H9 (cell line): Measurements from ENCODE around the gene TXNDC11. TPM values are rescaled to one million over a fixed set of nuclear protein-coding genes. Genes with fewer than 3 reads are reported as not detected.

Experiments
- DNase-seq: peaks from one replicate; pipeline ENCODE4 v3.0.0-alpha.2; 2017
- H2AFZ ChIP-seq: one replicate; pipeline ENCODE4 v1.6.1; 2013; ENCODE audit warnings: mild to moderate bottlenecking, low read length, control low read depth, moderate library complexity
- H2AK5ac ChIP-seq: 2 replicates; pipeline ENCODE4 v1.6.1; 2013; ENCODE audit warnings: low read length, control low read depth, mixed read lengths; ENCODE audit not compliant: insufficient read length
- H2BK120ac ChIP-seq: one replicate; pipeline ENCODE4 v1.6.1; 2013; ENCODE audit warnings: low read depth, mild to moderate bottlenecking, low read length, control low read depth, inconsistent platforms; ENCODE audit not compliant: poor library complexity, severe bottlenecking
- H2BK12ac ChIP-seq: 2 replicates; pipeline ENCODE4 v1.6.1; 2013; ENCODE audit warnings: low read length, control low read depth, mixed read lengths, low read depth; ENCODE audit not compliant: insufficient read length
- H2BK15ac ChIP-seq: 2 replicates; pipeline ENCODE4 v1.6.1; 2013; ENCODE audit warnings: low read depth, low read length, control low read depth
- H2BK20ac ChIP-seq: one replicate; pipeline ENCODE4 v1.6.1; 2013; ENCODE audit warnings: low read depth, mild to moderate bottlenecking, low read length, control low read depth, inconsistent platforms; ENCODE audit not compliant: poor library complexity, severe bottlenecking
- H2BK5ac ChIP-seq: 2 replicates; pipeline ENCODE4 v1.6.1; 2013; ENCODE audit warnings: low read length, control low read depth, mixed read lengths; ENCODE audit not compliant: insufficient read length
- H3K14ac ChIP-seq: 2 replicates; pipeline ENCODE4 v1.6.1; 2013; ENCODE audit warnings: low read length, control low read depth; ENCODE audit not compliant: insufficient read depth
- H3K18ac ChIP-seq: 2 replicates; pipeline ENCODE4 v1.6.1; 2013; ENCODE audit warnings: low read depth, mild to moderate bottlenecking, mixed read lengths, low read length, control low read depth; ENCODE audit not compliant: insufficient read length
- H3K23ac ChIP-seq: 2 replicates; pipeline ENCODE4 v1.6.1; 2013; ENCODE audit warnings: low read length, control low read depth, mixed read lengths, low read depth; ENCODE audit not compliant: insufficient read length
- H3K23me2 ChIP-seq: 2 replicates; pipeline ENCODE4 v1.6.1; 2013; ENCODE audit warnings: low read depth, mild to moderate bottlenecking, mixed read lengths, low read length, control low read depth; ENCODE audit not compliant: insufficient read length, poor library complexity, severe bottlenecking
- H3K27ac ChIP-seq: 2 replicates; pipeline ENCODE4 v1.5.1; 2013; ENCODE audit warnings: low read length, control low read depth, mixed read lengths, low read depth; ENCODE audit not compliant: insufficient read length
- H3K27me3 ChIP-seq: 2 replicates; pipeline ENCODE4 v1.6.1; 2013; ENCODE audit warnings: low read length, control low read depth, inconsistent platforms; ENCODE audit not compliant: insufficient read depth
- H3K4ac ChIP-seq: 2 replicates; pipeline ENCODE4 v1.6.1; 2013; ENCODE audit warnings: low read depth, mild to moderate bottlenecking, control low read depth, inconsistent platforms, low read length, moderate library complexity
- H3K4me1 ChIP-seq: 2 replicates; pipeline ENCODE4 v1.6.1; 2013; ENCODE audit warnings: low read length, control low read depth, inconsistent platforms; ENCODE audit not compliant: insufficient read depth
- H3K4me2 ChIP-seq: 2 replicates; pipeline ENCODE4 v1.6.1; 2013; ENCODE audit warnings: low read length, control low read depth, mixed read lengths; ENCODE audit not compliant: insufficient read length, insufficient read depth
- H3K56ac ChIP-seq: 2 replicates; pipeline ENCODE4 v1.6.1; 2013; ENCODE audit warnings: low read depth, mild to moderate bottlenecking, mixed read lengths, low read length, control low read depth; ENCODE audit not compliant: insufficient read length
- H3K79me1 ChIP-seq: 2 replicates; pipeline ENCODE4 v1.6.1; 2013; ENCODE audit warnings: low read depth, mild to moderate bottlenecking, moderate library complexity, low read length, control low read depth, inconsistent platforms; ENCODE audit not compliant: insufficient read depth, poor library complexity, severe bottlenecking
- H3K79me2 ChIP-seq: 2 replicates; pipeline ENCODE4 v1.6.1; 2013; ENCODE audit warnings: low read length, control low read depth, inconsistent platforms; ENCODE audit not compliant: insufficient read depth
- H3K9ac ChIP-seq: 2 replicates; pipeline ENCODE4 v1.6.1; 2013; ENCODE audit warnings: low read length, control low read depth, mixed read lengths; ENCODE audit not compliant: insufficient read length; ENCODE audit errors: extremely low read depth
- H3K9me3 ChIP-seq: one replicate; pipeline ENCODE4 v1.6.1; 2013; ENCODE audit warnings: low read depth, low read length, inconsistent platforms; ENCODE audit not compliant: control insufficient read depth
- H3T11ph ChIP-seq: one replicate; pipeline ENCODE4 v1.6.1; 2013; ENCODE audit warnings: mild to moderate bottlenecking, low read length, control low read depth, inconsistent platforms
- H4K20me1 ChIP-seq: one replicate; pipeline ENCODE4 v1.6.1; 2013; ENCODE audit not compliant: control insufficient read depth, insufficient read length, insufficient read depth
- H4K5ac ChIP-seq: 2 replicates; pipeline ENCODE4 v1.6.1; 2013; ENCODE audit warnings: low read depth, mild to moderate bottlenecking, mixed read lengths, low read length, control low read depth; ENCODE audit not compliant: insufficient read length
- H4K8ac ChIP-seq: replicated peaks from 2 replicates; pipeline ENCODE4 v1.6.1; 2013; ENCODE audit warnings: low read length, control low read depth, mixed read lengths, low read depth; ENCODE audit not compliant: insufficient read length
- H4K91ac ChIP-seq: 2 replicates; pipeline ENCODE4 v1.6.1; 2013; ENCODE audit warnings: low read depth, mild to moderate bottlenecking, moderate library complexity, mixed read lengths, low read length, control low read depth; ENCODE audit not compliant: insufficient read length
- H3K27ac Mint-ChIP-seq, 3 experiments: 2 replicates in 2 of 3; 3 replicates in 1 of 3; pipeline ENCODE4 v1.8.0; 2020 to 2021; ENCODE audit warnings: mixed read lengths in 3 of 3, mild to moderate bottlenecking in 1 of 3, moderate library complexity in 1 of 3
- H3K27me3 Mint-ChIP-seq: 2 replicates; pipeline ENCODE4 v1.8.0; 2021; ENCODE audit warnings: low read depth, mild to moderate bottlenecking, moderate library complexity, mixed read lengths
- H3K36me3 Mint-ChIP-seq, 3 experiments: 2 replicates in 2 of 3; 3 replicates in 1 of 3; pipeline ENCODE4 v1.8.0; 2020 to 2021; ENCODE audit warnings: low read depth in 3 of 3, mixed read lengths in 3 of 3; ENCODE audit not compliant: insufficient read depth in 1 of 3
- H3K4me1 Mint-ChIP-seq, 2 experiments: 2 replicates each; pipeline ENCODE4 v1.8.0; 2020; ENCODE audit warnings: mixed read lengths in 2 of 2
- H3K4me3 Mint-ChIP-seq, 2 experiments: 2 replicates in 1 of 2; 3 replicates in 1 of 2; pipeline ENCODE4 v1.8.0; 2020 to 2021; ENCODE audit warnings: mild to moderate bottlenecking in 2 of 2, mixed read lengths in 2 of 2, moderate library complexity in 1 of 2
- H3K9me3 Mint-ChIP-seq, 2 experiments: 2 replicates in 1 of 2; 3 replicates in 1 of 2; pipeline ENCODE4 v1.8.0; 2020; ENCODE audit warnings: mild to moderate bottlenecking in 2 of 2, mixed read lengths in 2 of 2, moderate library complexity in 1 of 2
- WGBS: extraction: QIAGEN DNeasy Blood & Tissue Kit; methylation state at CpG from one replicate; pipeline ENCODE4 v1.1.7; 2013; ENCODE audit warnings: missing lambda C conversion rate, low lambda C conversion rate, mixed read lengths; ENCODE audit not compliant: insufficient read length; ENCODE audit errors: extremely low coverage; 5-methylcytosine and 5-hydroxymethylcytosine counted together
- total RNA-seq: library from RNA; stranded (reverse); gene quantifications from 2 replicates; pipeline ENCODE4 v1.2.1, GENCODE V29; 2021
- TF ChIP-seq, protein P1 (sequence below): fragments of 200-600 bp; sonication (generic); conservative IDR thresholded peaks from 3 replicates; pipeline ENCODE4 v1.8.0; 2021; ENCODE audit warnings: antibody characterized with exemption, mild to moderate bottlenecking

TXNDC11 gene
- total RNA-seq, 1 experiment from 2014 or later, result 12.2 TPM

DNA sequence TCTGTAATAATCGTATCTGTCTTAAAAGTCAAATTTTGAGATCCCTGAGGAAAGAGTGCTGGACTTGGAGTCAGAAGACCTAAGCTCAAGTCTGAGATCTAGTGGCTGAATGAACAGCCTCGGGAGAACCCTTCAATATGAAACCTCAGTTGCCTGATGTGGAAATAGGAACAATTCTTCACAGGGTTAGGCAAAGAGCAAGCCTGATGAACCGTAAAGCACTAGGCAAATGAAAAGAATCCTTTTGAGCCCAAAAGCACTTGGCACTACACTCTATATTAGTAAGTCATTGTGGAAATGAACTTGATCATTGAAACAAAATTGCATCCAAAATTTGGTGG, 20.2 kb downstream of the TXNDC11 start:
- no peak overlapping the region for H3K4me3 Mint-ChIP-seq
- no peak overlapping the region for H3K14ac ChIP-seq
- no peak overlapping the region for H2BK5ac ChIP-seq
- no peak overlapping the region for H3T11ph ChIP-seq
- no peaks in the 10 kb centered on the region for H3K27me3 Mint-ChIP-seq
- no CpG with 5 or more reads among the region's 3 CpGs for WGBS
- H4K5ac ChIP-seq, result no peak overlapping the region
- no peaks in the 10 kb centered on the region; a peak in 1 of 4 replicates for H3K4me1 Mint-ChIP-seq
- H2BK20ac ChIP-seq, result no peak overlapping the region
- no peaks in the 10 kb centered on the region for H3K4me1 ChIP-seq
- H3K27me3 ChIP-seq, result no peaks in the 10 kb centered on the region
- no peaks in the 10 kb centered on the region for H4K20me1 ChIP-seq
- no peak for DNase-seq
- no peak overlapping the region for H2AK5ac ChIP-seq
- H3K4ac ChIP-seq, result no peak overlapping the region
- no peaks in the 10 kb centered on the region for H3K79me1 ChIP-seq
- H2BK120ac ChIP-seq, result no peak overlapping the region
- H4K91ac ChIP-seq, result no peak overlapping the region
- H3K18ac ChIP-seq, result no peak overlapping the region
- no peak overlapping the region for H3K9ac ChIP-seq
- peak overlapping the region in 1 of 3 experiments; percentile 5; a peak in 1 of 7 replicates for H3K27ac Mint-ChIP-seq
- H4K8ac ChIP-seq, result no peak overlapping the region
- H3K27ac ChIP-seq, result no peak overlapping the region
- H3K4me2 ChIP-seq, result no peak overlapping the region
- H2BK12ac ChIP-seq, result no peak overlapping the region
- no peak overlapping the region for H2BK15ac ChIP-seq
- no peaks in the 10 kb centered on the region for H3K9me3 ChIP-seq
- no peak overlapping the region for H3K56ac ChIP-seq
- H3K23ac ChIP-seq, result no peak overlapping the region
- H2AFZ ChIP-seq, result no peak overlapping the region
- H3K9me3 Mint-ChIP-seq, result no peaks in the 10 kb centered on the region
- H3K36me3 Mint-ChIP-seq, result peaks cover 4 to 33% (median 23%) of the 10 kb centered on the region in 3 experiments; a peak in 6 of 7 replicates
- no peaks in the 10 kb centered on the region for H3K79me2 ChIP-seq
- no peaks in the 10 kb centered on the region for H3K23me2 ChIP-seq
- TF ChIP-seq, protein P1, sequence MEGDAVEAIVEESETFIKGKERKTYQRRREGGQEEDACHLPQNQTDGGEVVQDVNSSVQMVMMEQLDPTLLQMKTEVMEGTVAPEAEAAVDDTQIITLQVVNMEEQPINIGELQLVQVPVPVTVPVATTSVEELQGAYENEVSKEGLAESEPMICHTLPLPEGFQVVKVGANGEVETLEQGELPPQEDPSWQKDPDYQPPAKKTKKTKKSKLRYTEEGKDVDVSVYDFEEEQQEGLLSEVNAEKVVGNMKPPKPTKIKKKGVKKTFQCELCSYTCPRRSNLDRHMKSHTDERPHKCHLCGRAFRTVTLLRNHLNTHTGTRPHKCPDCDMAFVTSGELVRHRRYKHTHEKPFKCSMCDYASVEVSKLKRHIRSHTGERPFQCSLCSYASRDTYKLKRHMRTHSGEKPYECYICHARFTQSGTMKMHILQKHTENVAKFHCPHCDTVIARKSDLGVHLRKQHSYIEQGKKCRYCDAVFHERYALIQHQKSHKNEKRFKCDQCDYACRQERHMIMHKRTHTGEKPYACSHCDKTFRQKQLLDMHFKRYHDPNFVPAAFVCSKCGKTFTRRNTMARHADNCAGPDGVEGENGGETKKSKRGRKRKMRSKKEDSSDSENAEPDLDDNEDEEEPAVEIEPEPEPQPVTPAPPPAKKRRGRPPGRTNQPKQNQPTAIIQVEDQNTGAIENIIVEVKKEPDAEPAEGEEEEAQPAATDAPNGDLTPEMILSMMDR, result no peak
